GM12878 (cell line): ENCODE measurements around the gene DAZAP2. TPM values are rescaled to one million over a fixed set of nuclear protein-coding genes. Genes with fewer than 3 reads are reported as not detected.

Experiments
- BHLHE40 ChIP-seq, 2 experiments: fragments of 450-650 bp in 1 of 2; IDR thresholded peaks; 2 replicates each; pipeline ENCODE4 v1.6.1; 2011 to 2017; ENCODE audit warnings: low read depth in 2 of 2, borderline replicate concordance in 1 of 2, improper control_type of control experiment in 1 of 2, low read length in 1 of 2, mild to moderate bottlenecking in 1 of 2
- EP300 ChIP-seq, 2 experiments: fragments of 150-350 bp in 1 of 2; IDR thresholded peaks; 2 replicates each; pipeline ENCODE4 v1.6.1; 2011 to 2012; ENCODE audit warnings: low read depth in 2 of 2, low read length in 2 of 2, borderline replicate concordance in 1 of 2, improper control_type of control experiment in 1 of 2, inconsistent platforms in 1 of 2; ENCODE audit not compliant: control insufficient read depth in 1 of 2
- ESRRA ChIP-seq: IDR thresholded peaks from 2 replicates; pipeline ENCODE4 v1.6.1; 2012; ENCODE audit warnings: mild to moderate bottlenecking, low read length, improper control_type of control experiment
- GATAD2B ChIP-seq: fragments of 450-650 bp; conservative IDR thresholded peaks from 2 replicates; pipeline ENCODE4 v1.6.1; 2017; ENCODE audit warnings: low read depth, mild to moderate bottlenecking, moderate library complexity
- HDAC2 ChIP-seq: fragments of 200-600 bp; sonication (generic); IDR thresholded peaks from 2 replicates; pipeline ENCODE4 v1.6.1; 2017
- IKZF1 ChIP-seq: fragments of 450-650 bp; conservative IDR thresholded peaks from 2 replicates; pipeline ENCODE4 v1.6.1; 2017; ENCODE audit warnings: antibody characterized with exemption, mild to moderate bottlenecking
- MEF2B ChIP-seq: fragments of 450-650 bp; IDR thresholded peaks from 2 replicates; pipeline ENCODE4 v1.6.1; 2018; ENCODE audit warnings: mild to moderate bottlenecking, moderate library complexity; ENCODE audit not compliant: partially characterized antibody, poor library complexity, severe bottlenecking
- MXI1 ChIP-seq: fragments of 150-350 bp; IDR thresholded peaks from 2 replicates; pipeline ENCODE4 v1.6.1; 2011; ENCODE audit warnings: low read depth, mild to moderate bottlenecking, inconsistent platforms, low read length, improper control_type of control experiment
- NFIC ChIP-seq: IDR thresholded peaks from 2 replicates; pipeline ENCODE4 v1.6.1; 2012; ENCODE audit warnings: low read depth, mild to moderate bottlenecking, inconsistent platforms, low read length, moderate library complexity
- RAD21 ChIP-seq: IDR thresholded peaks from 2 replicates; pipeline ENCODE4 v1.6.1; 2011; ENCODE audit warnings: mild to moderate bottlenecking, low read depth, low read length, moderate library complexity; ENCODE audit not compliant: insufficient read depth
- RELA ChIP-seq: fragments of 450-650 bp; IDR thresholded peaks from 2 replicates; pipeline ENCODE4 v1.8.0; 2014; ENCODE audit warnings: borderline replicate concordance; ENCODE audit not compliant: partially characterized antibody
- SIN3A ChIP-seq: IDR thresholded peaks from 2 replicates; pipeline ENCODE4 v1.6.1; 2012; ENCODE audit warnings: low read depth, low read length, improper control_type of control experiment
- SMAD5 ChIP-seq: IDR thresholded peaks from 2 replicates; pipeline ENCODE4 v1.6.1; 2016; ENCODE audit warnings: antibody characterized with exemption, low read depth
- SP1 ChIP-seq: IDR thresholded peaks from one replicate; pipeline ENCODE4 v1.6.1; 2011; ENCODE audit warnings: low read depth, low read length
- SREBF1 ChIP-seq: IDR thresholded peaks from 2 replicates; pipeline ENCODE4 v1.6.1; 2012; ENCODE audit warnings: mild to moderate bottlenecking, low read length
- SREBF2 ChIP-seq: IDR thresholded peaks from 2 replicates; pipeline ENCODE4 v1.6.1; 2012; ENCODE audit warnings: mild to moderate bottlenecking, low read length
- SRF ChIP-seq, 2 experiments: IDR thresholded peaks; 2 replicates each; pipeline ENCODE4 v1.6.1; 2011; ENCODE audit warnings: low read depth in 2 of 2, low read length in 2 of 2, mild to moderate bottlenecking in 1 of 2, moderate library complexity in 1 of 2
- TCF12 ChIP-seq: IDR thresholded peaks from 2 replicates; pipeline ENCODE4 v1.6.1; 2011; ENCODE audit warnings: low read depth, mild to moderate bottlenecking, low read length
- TCF3 ChIP-seq: IDR thresholded peaks from 2 replicates; pipeline ENCODE4 v1.6.1; 2012; ENCODE audit warnings: low read depth, mild to moderate bottlenecking, low read length, borderline replicate concordance; ENCODE audit not compliant: insufficient read depth
- ZZZ3 ChIP-seq: IDR thresholded peaks from 2 replicates; pipeline ENCODE4 v1.6.1; 2011; ENCODE audit warnings: low read depth; ENCODE audit not compliant: control insufficient read depth, insufficient read length
- polyA plus RNA-seq, 11 experiments: library from polyadenylated mRNA; depleted of rRNA in 4 of 11; unstranded in 6 of 11; stranded (reverse) in 5 of 11; fragments of >200 nt; fragmentation: Nextera tagmentation in 4 of 11; fragmentation: Illumina TruSeq in 1 of 11; extraction: Ambion mirVana in 4 of 11; extraction: Trizol in 1 of 11; gene quantifications; 1 replicate in 1 of 11; 2 replicates in 10 of 11; pipeline versions ENCODE4 v1.2.1 to v1.2.3, GENCODE V29; 2011 to 2016; ENCODE audit warnings: inconsistent platforms in 2 of 11, missing spikeins in 2 of 11, low read depth in 1 of 11
- total RNA-seq, 4 experiments: library from RNA; depleted of rRNA in 3 of 4; stranded (reverse); fragments of >200 nt in 3 of 4; fragmentation: Illumina TruSeq in 1 of 4; extraction: Trizol in 1 of 4; gene quantifications; 2 replicates each; pipeline versions ENCODE4 v1.2.1 to v1.2.3, GENCODE V29; 2013 to 2021
- TF ChIP-seq, protein P1 (sequence below): IDR thresholded peaks from 2 replicates; pipeline ENCODE4 v1.6.1; 2011; ENCODE audit warnings: mild to moderate bottlenecking, low read depth, low read length, moderate library complexity; ENCODE audit not compliant: insufficient replicate concordance
- TF ChIP-seq, protein P2 (sequence below): IDR thresholded peaks from 2 replicates; pipeline ENCODE4 v1.6.1; 2011; ENCODE audit warnings: low read depth, mild to moderate bottlenecking, low read length, moderate library complexity, borderline replicate concordance; ENCODE audit errors: extremely low read depth
- TF ChIP-seq, protein P3 (sequence below): fragments of 450-650 bp; IDR thresholded peaks from 2 replicates; pipeline ENCODE4 v1.6.1; 2014; ENCODE audit warnings: mild to moderate bottlenecking
- TF ChIP-seq, protein P4 (sequence below): IDR thresholded peaks from 2 replicates; pipeline ENCODE4 v1.6.1; 2012; ENCODE audit warnings: mild to moderate bottlenecking, low read depth, low read length

DAZAP2 gene
- total and polyA plus RNA-seq, 10 of the 15 experiments (the other 5 are each of a cell fraction or from before 2014, with no cell fraction given): 71.0 to 267 (median 158) TPM

DNA sequence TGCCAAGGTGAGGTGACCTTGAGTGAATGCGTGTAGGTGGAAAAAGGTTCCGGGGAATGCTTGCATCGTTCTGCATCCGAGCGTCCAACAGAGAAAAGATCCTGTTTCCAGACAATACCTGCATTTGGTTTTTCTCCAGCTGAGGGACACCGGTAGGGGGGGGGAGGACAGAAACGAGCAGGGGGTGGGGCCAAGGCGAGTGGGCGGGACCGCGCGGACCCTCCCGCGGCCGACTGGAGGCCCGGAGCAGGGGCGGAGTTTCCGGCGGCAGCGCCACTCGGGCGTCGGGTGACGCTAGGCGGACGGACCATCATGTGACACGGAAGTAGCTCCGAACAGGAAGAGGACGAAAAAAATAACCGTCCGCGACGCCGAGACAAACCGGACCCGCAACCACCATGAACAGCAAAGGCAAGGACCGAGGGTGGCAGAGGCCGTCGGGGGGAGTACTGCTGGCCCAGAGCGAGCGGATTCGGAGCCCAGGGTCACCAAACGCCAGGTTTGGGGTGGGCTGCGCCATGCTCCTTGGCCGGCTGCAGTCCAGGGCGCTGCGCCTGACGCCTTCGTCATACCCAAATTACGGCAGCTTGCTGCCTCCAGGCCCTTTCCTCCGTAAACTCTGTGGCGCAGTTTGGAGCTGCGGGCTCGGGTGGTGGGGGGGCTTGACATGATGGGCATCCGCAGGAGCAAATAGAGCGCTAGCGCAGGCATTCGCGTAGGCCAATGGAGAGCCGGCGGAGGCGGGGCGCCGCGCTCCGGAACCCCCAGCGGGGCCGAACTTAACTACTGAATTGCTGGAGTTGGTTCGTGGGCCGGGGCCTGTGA is at the start of gene DAZAP2 (continued):
- TF ChIP-seq NFIC: no peak
- TF ChIP-seq, protein P1, sequence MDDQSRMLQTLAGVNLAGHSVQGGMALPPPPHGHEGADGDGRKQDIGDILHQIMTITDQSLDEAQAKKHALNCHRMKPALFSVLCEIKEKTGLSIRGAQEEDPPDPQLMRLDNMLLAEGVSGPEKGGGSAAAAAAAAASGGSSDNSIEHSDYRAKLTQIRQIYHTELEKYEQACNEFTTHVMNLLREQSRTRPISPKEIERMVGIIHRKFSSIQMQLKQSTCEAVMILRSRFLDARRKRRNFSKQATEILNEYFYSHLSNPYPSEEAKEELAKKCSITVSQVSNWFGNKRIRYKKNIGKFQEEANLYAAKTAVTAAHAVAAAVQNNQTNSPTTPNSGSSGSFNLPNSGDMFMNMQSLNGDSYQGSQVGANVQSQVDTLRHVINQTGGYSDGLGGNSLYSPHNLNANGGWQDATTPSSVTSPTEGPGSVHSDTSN: peak; percentile 98
- 0 out of 4 replicates have a peak, but pooled peaks have one; percentile 17 to 28 for TF ChIP-seq EP300 (IDR thresholded peaks at IDR 0.05; ENCODE audit: borderline replicate concordance in 1 of 2, control insufficient read depth in 1 of 2, low read depth in 2 of 2, low read length in 2 of 2)
- peak; percentile 59 for TF ChIP-seq RELA
- TF ChIP-seq MEF2B: no peak
- no peak for TF ChIP-seq SREBF1
- TF ChIP-seq ESRRA: 0 out of 2 replicates have a peak, but pooled peaks have one; percentile 29
- TF ChIP-seq RAD21: no peak
- TF ChIP-seq SIN3A: 0 out of 2 replicates have a peak, but pooled peaks have one; percentile 30
- TF ChIP-seq BHLHE40 (IDR thresholded peaks at IDR 0.05; ENCODE audit: borderline replicate concordance in 1 of 2, low read depth in 2 of 2, low read length in 1 of 2): peak; percentile 29 to 82; a peak in 2 of 4 replicates
- peak; percentile 78; the same call in 1 of the 2 replicates for TF ChIP-seq SMAD5
- TF ChIP-seq HDAC2: no peak
- TF ChIP-seq, protein P2, sequence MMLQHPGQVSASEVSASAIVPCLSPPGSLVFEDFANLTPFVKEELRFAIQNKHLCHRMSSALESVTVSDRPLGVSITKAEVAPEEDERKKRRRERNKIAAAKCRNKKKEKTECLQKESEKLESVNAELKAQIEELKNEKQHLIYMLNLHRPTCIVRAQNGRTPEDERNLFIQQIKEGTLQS: peak; percentile 84; the same call in 1 of the 2 replicates
- no peak for TF ChIP-seq SRF (IDR thresholded peaks at IDR 0.05; ENCODE audit: low read depth in 2 of 2, low read length in 2 of 2)
- TF ChIP-seq SREBF2: no peak
- no peak for TF ChIP-seq ZZZ3
- 0 out of 2 replicates have a peak, but pooled peaks have one; percentile 17 for TF ChIP-seq TCF3
- no peak for TF ChIP-seq MXI1
- TF ChIP-seq GATAD2B: peak; percentile 97
- TF ChIP-seq, protein P3, sequence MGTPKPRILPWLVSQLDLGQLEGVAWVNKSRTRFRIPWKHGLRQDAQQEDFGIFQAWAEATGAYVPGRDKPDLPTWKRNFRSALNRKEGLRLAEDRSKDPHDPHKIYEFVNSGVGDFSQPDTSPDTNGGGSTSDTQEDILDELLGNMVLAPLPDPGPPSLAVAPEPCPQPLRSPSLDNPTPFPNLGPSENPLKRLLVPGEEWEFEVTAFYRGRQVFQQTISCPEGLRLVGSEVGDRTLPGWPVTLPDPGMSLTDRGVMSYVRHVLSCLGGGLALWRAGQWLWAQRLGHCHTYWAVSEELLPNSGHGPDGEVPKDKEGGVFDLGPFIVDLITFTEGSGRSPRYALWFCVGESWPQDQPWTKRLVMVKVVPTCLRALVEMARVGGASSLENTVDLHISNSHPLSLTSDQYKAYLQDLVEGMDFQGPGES: peak; percentile 85
- TF ChIP-seq, protein P4, sequence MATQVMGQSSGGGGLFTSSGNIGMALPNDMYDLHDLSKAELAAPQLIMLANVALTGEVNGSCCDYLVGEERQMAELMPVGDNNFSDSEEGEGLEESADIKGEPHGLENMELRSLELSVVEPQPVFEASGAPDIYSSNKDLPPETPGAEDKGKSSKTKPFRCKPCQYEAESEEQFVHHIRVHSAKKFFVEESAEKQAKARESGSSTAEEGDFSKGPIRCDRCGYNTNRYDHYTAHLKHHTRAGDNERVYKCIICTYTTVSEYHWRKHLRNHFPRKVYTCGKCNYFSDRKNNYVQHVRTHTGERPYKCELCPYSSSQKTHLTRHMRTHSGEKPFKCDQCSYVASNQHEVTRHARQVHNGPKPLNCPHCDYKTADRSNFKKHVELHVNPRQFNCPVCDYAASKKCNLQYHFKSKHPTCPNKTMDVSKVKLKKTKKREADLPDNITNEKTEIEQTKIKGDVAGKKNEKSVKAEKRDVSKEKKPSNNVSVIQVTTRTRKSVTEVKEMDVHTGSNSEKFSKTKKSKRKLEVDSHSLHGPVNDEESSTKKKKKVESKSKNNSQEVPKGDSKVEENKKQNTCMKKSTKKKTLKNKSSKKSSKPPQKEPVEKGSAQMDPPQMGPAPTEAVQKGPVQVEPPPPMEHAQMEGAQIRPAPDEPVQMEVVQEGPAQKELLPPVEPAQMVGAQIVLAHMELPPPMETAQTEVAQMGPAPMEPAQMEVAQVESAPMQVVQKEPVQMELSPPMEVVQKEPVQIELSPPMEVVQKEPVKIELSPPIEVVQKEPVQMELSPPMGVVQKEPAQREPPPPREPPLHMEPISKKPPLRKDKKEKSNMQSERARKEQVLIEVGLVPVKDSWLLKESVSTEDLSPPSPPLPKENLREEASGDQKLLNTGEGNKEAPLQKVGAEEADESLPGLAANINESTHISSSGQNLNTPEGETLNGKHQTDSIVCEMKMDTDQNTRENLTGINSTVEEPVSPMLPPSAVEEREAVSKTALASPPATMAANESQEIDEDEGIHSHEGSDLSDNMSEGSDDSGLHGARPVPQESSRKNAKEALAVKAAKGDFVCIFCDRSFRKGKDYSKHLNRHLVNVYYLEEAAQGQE: no peak
- no peak; the same call in 1 of the 2 replicates for TF ChIP-seq TCF12
- peak; percentile 96 for TF ChIP-seq SP1
- TF ChIP-seq IKZF1: peak; percentile 60
